ENCODE results near the gene IL1RAPL1.

Gene IL1RAPL1

GRCh38 chrX:29478336-29479069, 891.3 kb downstream of the IL1RAPL1 start:
- intact Hi-C loops (cut with DNase I), result no loop called here
- DNase-seq, result no peak

- intact Hi-C loops (cut with DNase I), result no loop called here
- no peak for DNase-seq
Observed at GRCh38 chrX:29487214-29487613, 900.0 kb downstream of the IL1RAPL1 start.

- no peak for DNase-seq
- intact Hi-C loops (cut with DNase I), result no loop called here
Observed at GRCh38 chrX:29487714-29488113, 900.5 kb downstream of the IL1RAPL1 start.

- intact Hi-C loops (cut with DNase I), result no loop called here
- no peak for DNase-seq
Observed at GRCh38 chrX:29488919-29489318, 901.7 kb downstream of the IL1RAPL1 start.

- intact Hi-C loops (cut with DNase I), result no loop called here
- no peak for DNase-seq
Observed at GRCh38 chrX:29490606-29491005, 903.4 kb downstream of the IL1RAPL1 start.

GRCh38 chrX:29491659-29492058, 904.4 kb downstream of the IL1RAPL1 start:
- intact Hi-C loops (cut with DNase I), result no loop called here

GRCh38 chrX:29496636-29497180, 909.5 kb downstream of the IL1RAPL1 start:
- intact Hi-C loops (cut with DNase I), result no loop called here
- no peak for DNase-seq

More at GRCh38 chrX:29491659-29492058, 904.4 kb downstream of the IL1RAPL1 start:
- DNase-seq, result no peak

GRCh38 chrX:29506729-29507128, 919.5 kb downstream of the IL1RAPL1 start:
- DNase-seq, result no peak
- intact Hi-C loops (cut with DNase I), result no loop called here

GRCh38 chrX:29518100-29518499, 930.9 kb downstream of the IL1RAPL1 start:
- DNase-seq, result no peak
- intact Hi-C loops (cut with DNase I), result no loop called here

GRCh38 chrX:29528281-29528680, 941.0 kb downstream of the IL1RAPL1 start:
- intact Hi-C loops (cut with DNase I), result no loop called here
- DNase-seq, result no peak

- DNase-seq, result no peak
- intact Hi-C loops (cut with DNase I), result no loop called here
Observed at GRCh38 chrX:29530501-29530900, 943.3 kb downstream of the IL1RAPL1 start.

GRCh38 chrX:29531336-29531735, 944.1 kb downstream of the IL1RAPL1 start:
- intact Hi-C loops (cut with DNase I), result no loop called here
- DNase-seq, result no peak

- intact Hi-C loops (cut with DNase I), result no loop called here
- no peak for DNase-seq
Observed at GRCh38 chrX:29535212-29536162, 948.2 kb downstream of the IL1RAPL1 start.

GRCh38 chrX:29541038-29541437, 953.8 kb downstream of the IL1RAPL1 start:
- intact Hi-C loops (cut with DNase I), result no loop called here
- no peak for DNase-seq

GRCh38 chrX:29542152-29542551, 954.9 kb downstream of the IL1RAPL1 start:
- intact Hi-C loops (cut with DNase I), result no loop called here
- DNase-seq, result no peak

GRCh38 chrX:29545878-29546277, 958.6 kb downstream of the IL1RAPL1 start:
- no peak for DNase-seq
- intact Hi-C loops (cut with DNase I), result no loop called here

GRCh38 chrX:29547877-29548276, 960.6 kb downstream of the IL1RAPL1 start:
- DNase-seq, result no peak
- intact Hi-C loops (cut with DNase I), result no loop called here

GRCh38 chrX:29553542-29553941, 966.3 kb downstream of the IL1RAPL1 start:
- intact Hi-C loops (cut with DNase I), result no loop called here
- no peak for DNase-seq

- no peak for DNase-seq
- intact Hi-C loops (cut with DNase I), result no loop called here
Observed at GRCh38 chrX:29555465-29556091, 968.3 kb downstream of the IL1RAPL1 start.

- no peak for DNase-seq
- intact Hi-C loops (cut with DNase I), result no loop called here
Observed at GRCh38 chrX:29560065-29560464, 972.8 kb downstream of the IL1RAPL1 start.

- no peak for DNase-seq
- intact Hi-C loops (cut with DNase I), result no loop called here
Observed at GRCh38 chrX:29561417-29561816, 974.2 kb downstream of the IL1RAPL1 start.

Measured in posterior cingulate gyrus (tissue), 11 donors.